OCI-LY1 (cell line): ENCODE results near the gene ARFGEF3.

Experiments
- H2AFZ ChIP-seq: fragments of 200-600 bp; sonication (generic), shearing (Covaris generic); 2 replicates; pipeline ENCODE4 v1.6.0; 2014; ENCODE audit warnings: antibody characterized with exemption, mild to moderate bottlenecking, low read length
- H3F3A ChIP-seq: fragments of 200-600 bp; sonication (generic), shearing (Covaris generic); 2 replicates; pipeline ENCODE4 v1.6.0; 2014; ENCODE audit warnings: mild to moderate bottlenecking, antibody characterized with exemption, low read length, moderate library complexity; ENCODE audit not compliant: insufficient read depth
- H3K27ac ChIP-seq: fragments of 200-600 bp; sonication (generic); 2 replicates; pipeline ENCODE4 v1.5.1; 2014; ENCODE audit warnings: low read length, mixed run types, mild to moderate bottlenecking, low read depth; ENCODE audit not compliant: poor library complexity, severe bottlenecking
- H3K27me3 ChIP-seq: fragments of 200-600 bp; sonication (generic); 2 replicates; pipeline ENCODE4 v1.6.0; 2014; ENCODE audit warnings: antibody characterized with exemption, mild to moderate bottlenecking, low read length, moderate library complexity; ENCODE audit not compliant: insufficient read depth
- H3K36me3 ChIP-seq: fragments of 200-600 bp; sonication (generic); 2 replicates; pipeline ENCODE4 v1.6.1; 2014; ENCODE audit warnings: mild to moderate bottlenecking, antibody characterized with exemption, low read length, moderate library complexity, mixed read lengths; ENCODE audit not compliant: insufficient read depth
- H3K4me1 ChIP-seq: fragments of 200-600 bp; sonication (generic); 2 replicates; pipeline ENCODE4 v1.5.1; 2014; ENCODE audit warnings: mild to moderate bottlenecking, low read length, moderate library complexity; ENCODE audit not compliant: insufficient read depth, severe bottlenecking
- H3K4me2 ChIP-seq: fragments of 200-600 bp; sonication (generic), shearing (Covaris generic); 2 replicates; pipeline ENCODE4 v1.6.1; 2014; ENCODE audit warnings: low read length
- H3K4me3 ChIP-seq: fragments of 200-600 bp; sonication (generic); 2 replicates; pipeline ENCODE4 v1.5.1; 2014; ENCODE audit warnings: low read length, low read depth, mild to moderate bottlenecking, mixed read lengths; ENCODE audit not compliant: poor library complexity, severe bottlenecking
- H3K79me2 ChIP-seq: fragments of 200-600 bp; shearing (Covaris generic); 2 replicates; pipeline ENCODE4 v1.6.1; 2016; ENCODE audit warnings: mixed run types, low read length, mixed read lengths; ENCODE audit not compliant: insufficient read depth
- H3K9ac ChIP-seq: fragments of 200-600 bp; sonication (generic), shearing (Covaris generic); 2 replicates; pipeline ENCODE4 v1.6.1; 2014; ENCODE audit warnings: mild to moderate bottlenecking, low read length, mixed read lengths
- H3K9me2 ChIP-seq: fragments of 200-600 bp; sonication (generic), shearing (Covaris generic); 2 replicates; pipeline ENCODE4 v1.6.1; 2014; ENCODE audit warnings: low read depth, mild to moderate bottlenecking, low read length, mixed read lengths
- H3K9me3 ChIP-seq: fragments of 200-600 bp; shearing (Covaris generic); 2 replicates; pipeline ENCODE4 v1.6.1; 2014; ENCODE audit warnings: low read length, mixed read lengths
- H4K20me1 ChIP-seq: fragments of 200-600 bp; sonication (generic), shearing (Covaris generic); 2 replicates; pipeline ENCODE4 v1.6.0; 2016; ENCODE audit warnings: mild to moderate bottlenecking, low read length; ENCODE audit not compliant: insufficient read depth
- CTCF ChIP-seq: fragments of 200-600 bp; sonication (generic), shearing (Covaris generic); IDR thresholded peaks from 2 replicates; pipeline ENCODE4 v1.5.1; 2017; ENCODE audit warnings: mild to moderate bottlenecking, antibody characterized with exemption, low read length, moderate library complexity, mixed read lengths
- EZH2 ChIP-seq: fragments of 200-600 bp; sonication (generic), shearing (Covaris generic); IDR thresholded peaks from 2 replicates; pipeline ENCODE4 v1.8.0; 2017; ENCODE audit warnings: borderline replicate concordance, mixed run types, mild to moderate bottlenecking, antibody characterized with exemption, low read length, moderate library complexity, mixed read lengths

The ARFGEF3 gene

DNA sequence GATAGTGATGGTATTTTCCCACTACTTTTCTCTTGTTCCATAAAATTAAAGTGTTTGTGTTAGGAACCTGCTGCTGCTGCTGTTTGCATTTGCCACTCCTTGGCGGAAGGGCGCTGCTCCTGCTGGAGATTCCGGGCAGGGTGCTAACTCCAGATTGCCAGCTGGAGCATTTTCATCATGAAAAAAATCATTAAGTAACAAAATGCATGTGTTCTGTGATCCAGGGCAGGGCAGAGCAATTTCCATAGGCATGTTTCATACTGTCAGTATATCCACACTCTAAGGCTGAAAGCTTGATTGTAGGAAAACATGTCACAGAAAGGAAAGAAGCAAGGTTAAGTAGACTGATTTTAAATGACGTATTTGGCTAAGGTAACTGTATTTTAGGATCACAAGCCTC is 32.5 kb downstream of the ARFGEF3 start:
- no peak for TF ChIP-seq EZH2
- TF ChIP-seq CTCF, result no peak
- Histone ChIP-seq H4K20me1 (no peaks in the 10 kb centered on the region), H3K9ac (no peak overlapping the region)

DNA sequence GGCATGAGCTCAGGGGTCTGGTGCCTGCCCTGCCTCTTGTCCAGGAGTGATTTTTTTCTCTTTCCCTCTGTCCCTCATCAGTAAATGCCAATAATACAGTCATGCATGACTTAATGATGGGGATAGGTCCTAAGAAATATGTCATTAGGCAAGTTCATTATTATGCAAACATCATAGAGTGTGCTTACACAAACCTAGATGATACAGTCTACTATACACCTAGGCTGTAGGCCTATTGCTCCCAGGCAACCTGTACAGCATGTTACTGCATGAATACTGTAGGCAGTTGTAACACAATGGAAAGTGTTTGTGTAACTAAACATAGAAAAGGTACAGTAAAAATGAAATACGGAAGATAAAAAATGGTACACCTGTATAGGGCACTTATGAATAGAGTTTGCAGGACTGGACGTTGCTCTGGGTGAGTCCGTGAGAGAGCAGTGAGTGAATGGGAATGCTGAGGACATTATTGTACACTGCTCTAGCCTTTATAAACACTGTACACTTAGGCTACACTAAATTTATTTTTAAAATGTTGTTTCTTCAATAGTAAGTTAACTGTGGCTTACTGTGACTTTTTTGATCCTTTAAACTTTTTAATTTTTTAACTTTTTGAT is 34.5 kb downstream of the ARFGEF3 start:
- no peaks in the 10 kb centered on the region for H3K9me2 ChIP-seq
- no peaks in the 10 kb centered on the region for H3K4me1 ChIP-seq
- no peak overlapping the region for H2AFZ ChIP-seq
- H3K4me3 ChIP-seq, result no peak overlapping the region
- H3K36me3 ChIP-seq, result no peaks in the 10 kb centered on the region
- TF ChIP-seq CTCF (no peak), EZH2 (no peak)
- H3K79me2 ChIP-seq, result no peaks in the 10 kb centered on the region
- H3K9ac ChIP-seq, result no peak overlapping the region
- H3K4me2 ChIP-seq, result no peak overlapping the region
- no peaks in the 10 kb centered on the region for H3K9me3 ChIP-seq
- no peaks in the 10 kb centered on the region for H3K27me3 ChIP-seq
- H3F3A ChIP-seq, result no peaks in the 10 kb centered on the region
- no peaks in the 10 kb centered on the region for H4K20me1 ChIP-seq
- no peak overlapping the region for H3K27ac ChIP-seq

More for the DNA sequence above, 32.5 kb downstream of the ARFGEF3 start:
- Histone ChIP-seq H3K4me2 (no peak overlapping the region), H3K4me1 (no peaks in the 10 kb centered on the region), H3F3A (no peaks in the 10 kb centered on the region), H3K79me2 (no peaks in the 10 kb centered on the region), H3K9me3 (no peaks in the 10 kb centered on the region), H3K27me3 (no peaks in the 10 kb centered on the region), H3K9me2 (no peaks in the 10 kb centered on the region), H3K27ac (no peak overlapping the region), H3K4me3 (no peak overlapping the region), H3K36me3 (no peaks in the 10 kb centered on the region), H2AFZ (no peak overlapping the region)

DNA sequence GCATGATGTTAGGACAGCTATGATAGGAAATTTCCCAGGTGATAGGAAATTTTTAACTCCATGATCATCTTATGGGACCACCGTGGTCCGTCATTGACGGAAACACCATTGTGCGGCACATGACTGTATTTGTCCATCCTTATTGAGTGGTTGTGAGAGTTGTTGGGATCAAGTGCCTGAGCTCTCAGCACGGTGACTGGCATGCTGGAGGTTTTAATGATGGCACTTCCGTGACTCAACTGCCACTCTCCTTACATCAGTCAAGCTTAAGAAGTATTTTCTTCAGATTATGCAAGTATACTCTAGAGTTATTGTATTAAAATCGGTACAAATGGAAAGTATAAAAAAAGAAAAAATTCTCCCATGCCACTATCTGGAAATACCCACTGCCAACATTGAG is 35.8 kb downstream of the ARFGEF3 start:
- Histone ChIP-seq H3K4me3 (no peak overlapping the region), H3K4me2 (no peak overlapping the region), H4K20me1 (no peaks in the 10 kb centered on the region), H3K9me2 (no peaks in the 10 kb centered on the region), H3K27ac (no peak overlapping the region), H3K9me3 (no peaks in the 10 kb centered on the region), H3F3A (no peaks in the 10 kb centered on the region), H3K36me3 (no peaks in the 10 kb centered on the region), H2AFZ (no peak overlapping the region), H3K4me1 (no peaks in the 10 kb centered on the region), H3K9ac (no peak overlapping the region), H3K79me2 (no peaks in the 10 kb centered on the region), H3K27me3 (no peaks in the 10 kb centered on the region)
- TF ChIP-seq EZH2, result no peak
- no peak for TF ChIP-seq CTCF
